Activated CD4-positive, alpha-beta T cell treated with anti-CD3 and anti-CD28 coated beads, Interleukin-2, Interleukin-4, amounts not matched to agents 100 ng/mL and 50 ng/mL, durations not matched to agents 16 hours and 8 hours (primary cell): Measurements from ENCODE around the gene EIF3L.
A peak's percentile ranks its signal among the peaks of the same experiment; 100 is the strongest.

Experiments
- DNase-seq: peaks from one replicate; pipeline ENCODE4 v3.0.0-alpha.2; 2020; ENCODE audit warnings: low spot score

The EIF3L gene

GRCh38 chr22:37930270-37930951, 81.2 kb downstream of the EIF3L start:
- DNase-seq = no peak

GRCh38 chr22:37930952-37931440, 81.8 kb downstream of the EIF3L start:
- DNase-seq = no peak

DNA sequence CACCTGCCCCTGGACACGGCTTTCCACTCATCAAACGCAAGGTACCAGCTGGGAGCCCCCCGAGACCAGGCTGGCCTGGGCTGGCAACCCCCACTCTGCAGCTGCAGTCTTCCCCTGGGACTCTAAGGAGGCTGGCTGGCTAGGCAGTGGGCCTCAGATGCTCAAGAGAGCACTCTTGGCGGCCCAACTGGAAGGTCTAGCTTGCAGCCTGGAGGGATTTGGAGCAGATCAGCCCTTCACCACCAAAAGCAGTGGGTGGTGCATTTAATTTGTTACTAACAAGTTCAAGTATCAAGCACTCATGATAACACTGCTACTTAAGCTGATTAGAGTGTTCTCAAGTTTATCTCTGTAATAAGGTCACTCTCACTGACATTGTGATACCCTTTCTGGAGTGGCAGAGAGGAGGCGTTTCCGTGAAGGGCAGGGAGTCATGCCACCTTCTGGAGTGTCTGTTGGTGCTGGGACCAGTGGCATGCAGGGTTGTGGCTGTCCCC, 82.7 kb downstream of the EIF3L start:
- DNase-seq = no peak

DNA sequence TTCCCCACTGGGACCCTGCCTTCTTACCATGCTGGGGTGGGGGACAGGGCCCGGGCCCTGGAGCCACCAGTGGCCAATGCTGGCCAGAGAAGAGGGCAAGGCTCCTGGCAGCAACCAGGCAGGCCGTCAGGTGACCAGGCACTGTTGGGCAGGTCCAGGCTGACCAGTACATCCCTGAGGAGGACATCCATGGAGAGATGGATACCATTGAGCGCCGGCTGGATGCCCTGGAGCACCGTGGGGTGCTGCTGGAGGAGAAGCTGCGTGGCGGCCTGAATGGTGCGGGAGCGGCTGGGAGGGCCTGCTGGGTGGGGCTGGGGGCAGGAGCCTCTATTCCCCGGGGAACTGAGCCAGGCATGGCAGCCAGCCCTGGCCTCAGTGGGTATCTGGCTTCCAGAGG, 83.2 kb downstream of the EIF3L start:
- no peak for DNase-seq

DNA sequence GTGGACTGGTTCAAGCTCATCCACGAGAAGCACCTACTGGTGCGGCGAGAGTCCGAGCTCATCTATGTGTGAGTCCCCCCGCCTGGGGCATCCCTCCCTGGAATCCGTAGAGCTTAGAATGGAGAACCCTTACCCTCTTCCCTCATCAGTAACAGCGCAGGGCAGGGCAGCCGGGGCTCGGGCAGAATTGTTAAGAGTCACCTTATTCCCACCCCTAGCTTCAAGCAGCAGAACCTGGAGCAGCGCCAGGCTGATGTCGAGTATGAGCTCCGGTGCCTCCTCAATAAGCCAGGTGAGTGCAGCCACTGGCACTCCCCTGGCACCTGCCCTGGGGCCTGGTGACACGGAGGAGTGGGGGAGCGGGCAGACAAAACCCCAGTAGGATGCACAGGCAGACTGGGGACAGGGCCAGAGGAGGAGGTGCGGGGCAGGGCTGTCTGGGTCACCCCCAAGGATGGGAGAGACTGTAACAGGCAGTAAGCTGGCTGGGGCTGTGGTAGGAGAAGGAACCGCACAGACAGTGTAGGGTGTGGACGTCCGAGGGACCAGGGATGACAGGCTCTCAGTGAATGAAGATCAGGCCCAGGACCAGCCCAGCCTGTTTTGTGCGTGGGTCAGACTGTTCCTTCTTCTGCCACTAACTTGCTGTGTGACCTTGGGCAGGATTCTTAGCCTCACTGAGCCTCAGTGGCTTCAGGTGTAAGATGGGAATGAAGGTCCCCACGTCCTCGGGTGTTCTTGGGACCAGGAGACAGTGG, 83.8 kb downstream of the EIF3L start:
- DNase-seq = no peak

- peak; percentile 87 for DNase-seq
Measured at GRCh38 chr22:37933711-37934376, 84.6 kb downstream of the EIF3L start.
